Esophagus muscularis mucosa (tissue), 4 donors: ENCODE data around the gene RIT1. TPM values are rescaled to one million over a fixed set of nuclear protein-coding genes. Genes with fewer than 3 reads are reported as not detected.

Experiments used
- DNase-seq: peaks from one replicate; pipeline ENCODE4 v3.0.0-alpha.2; 2017; ENCODE audit errors: extremely low spot score
- H3K27ac ChIP-seq, 4 donors: fragments of 200-600 bp; sonication (generic); replicated peaks in 1 of 4; 1 replicate in 3 of 4; 2 replicates in 1 of 4; pipeline ENCODE4 v1.5.1; 2016 to 2019; ENCODE audit warnings: mild to moderate bottlenecking in 1 of 4
- H3K27me3 ChIP-seq, 4 donors: fragments of 200-600 bp; sonication (generic); one replicate each; pipeline versions ENCODE4 v1.5.1 to v1.6.0; 2016 to 2019
- H3K36me3 ChIP-seq, 4 donors: fragments of 200-600 bp; sonication (generic); one replicate each; pipeline ENCODE4 v1.5.1; 2016 to 2019
- H3K4me1 ChIP-seq, 4 donors: fragments of 200-600 bp; sonication (generic); one replicate each; pipeline ENCODE4 v1.5.1; 2016 to 2019
- H3K4me3 ChIP-seq, 4 donors: fragments of 200-600 bp; sonication (generic); 1 replicate in 2 of 4; 2 replicates in 2 of 4; pipeline ENCODE4 v1.5.1; 2016 to 2019; ENCODE audit warnings: mild to moderate bottlenecking in 4 of 4, moderate library complexity in 1 of 4
- H3K9me3 ChIP-seq, 4 donors: fragments of 200-600 bp; sonication (generic); 1 replicate in 3 of 4; 2 replicates in 1 of 4; pipeline ENCODE4 v1.5.1; 2016 to 2019
- CTCF ChIP-seq, 3 experiments: fragments of 200-600 bp in 2 of 3; fragments of 450-650 bp in 1 of 3; sonication (generic) in 2 of 3; IDR thresholded peaks; one replicate each; pipeline ENCODE4 v1.5.1; 2017 to 2019; ENCODE audit warnings: antibody characterized with exemption in 3 of 3, mild to moderate bottlenecking in 2 of 3, moderate library complexity in 1 of 3
- EP300 ChIP-seq: sonication (generic); formaldehyde crosslinking; IDR thresholded peaks from one replicate; pipeline ENCODE4 v1.6.1; 2017; ENCODE audit warnings: antibody characterized with exemption
- POLR2A ChIP-seq: fragments of 450-650 bp; IDR thresholded peaks from one replicate; pipeline ENCODE4 v1.6.1; 2017; ENCODE audit warnings: antibody characterized with exemption, moderate library complexity, mild to moderate bottlenecking, low read depth
- POLR2AphosphoS5 ChIP-seq, 2 donors: sonication (generic); formaldehyde crosslinking; IDR thresholded peaks; one replicate each; pipeline ENCODE4 v1.6.1; 2017; ENCODE audit warnings: antibody characterized with exemption in 2 of 2
- WGBS: methylation state at CpG from one replicate; pipeline ENCODE4 v1.1.5; 2018; 5-methylcytosine and 5-hydroxymethylcytosine counted together
- intact Hi-C: fragments of 100-400 bp; cut with DNase I; formaldehyde crosslinking; loops from one replicate; pipeline ENCODE4 v1.15.1; 2023
- total RNA-seq, 4 donors: library from RNA; depleted of rRNA; stranded (reverse); fragments of >200 nt; gene quantifications; one replicate each; pipeline versions ENCODE4 v1.1.0 to v1.2.1, GENCODE V29; 2016

The RIT1 gene
- total RNA-seq, 4 donors from 2014 or later, result 23.0 to 36.8 (median 32.3) TPM

- 81% methylated on average over 11 of the region's 11 CpGs for WGBS
- TF ChIP-seq POLR2AphosphoS5 (IDR thresholded peaks at IDR 0.05), result no peak
- TF ChIP-seq EP300, result no peak
- TF ChIP-seq POLR2A, result no peak
- no peak for TF ChIP-seq CTCF (IDR thresholded peaks at IDR 0.05)
- intact Hi-C loops, result loop anchor here (10.0 kb wide), 1 partner anchor 47 kb away; no protein-coding TSS in a partner anchor
- no peak for DNase-seq
- H3K4me3 ChIP-seq, result no peak overlapping the region
- peak overlapping the region; percentile 90 to 98 (median 92) for H3K27ac ChIP-seq
- H3K27me3 ChIP-seq, result no peaks in the 10 kb centered on the region
- peaks cover 51 to 77% (median 76%) of the 10 kb centered on the region in 4 donors for H3K36me3 ChIP-seq
- no peaks in the 10 kb centered on the region for H3K9me3 ChIP-seq
- H3K4me1 ChIP-seq, result peaks cover 19 to 38% (median 31%) of the 10 kb centered on the region in 4 donors
These were observed 947 bp upstream of the RIT1 start for GRCh38 chr1:155912056-155912536.

DNA sequence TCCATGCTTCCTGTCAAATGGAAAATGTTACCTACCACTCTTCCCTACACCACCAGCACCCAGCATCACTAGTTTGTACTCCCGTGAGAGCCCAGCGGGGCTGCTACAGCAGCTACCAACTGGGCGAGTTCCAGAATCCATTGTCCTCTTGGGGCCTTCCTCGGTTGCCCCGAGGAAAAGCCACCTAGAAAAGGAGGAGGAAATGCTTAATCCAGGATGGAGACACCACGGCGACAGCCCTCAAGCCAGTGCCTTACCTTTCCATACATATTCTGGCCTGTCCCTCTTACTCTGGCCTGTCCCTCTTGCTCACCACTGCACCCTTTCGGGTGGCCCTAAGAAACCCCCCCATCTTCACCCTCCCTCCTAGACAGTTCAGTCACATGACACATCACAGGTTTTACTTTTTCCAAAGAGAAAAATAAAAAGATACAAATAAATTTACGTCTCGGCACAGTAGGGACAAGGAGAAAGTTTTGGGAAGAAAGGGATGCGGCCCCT lies 478 bp downstream of the RIT1 start:
- under 1% methylated on average over 11 of the region's 11 CpGs for WGBS
- intact Hi-C loops, result loop anchor here (10.0 kb wide), 1 partner anchor 46 kb away; no protein-coding TSS in a partner anchor
- no peak for DNase-seq
- H3K27me3 ChIP-seq, result no peaks in the 10 kb centered on the region
- peak overlapping the region; percentile 90 to 98 (median 92) for H3K27ac ChIP-seq
- H3K4me1 ChIP-seq, result peaks cover 19 to 38% (median 31%) of the 10 kb centered on the region in 4 donors
- H3K4me3 ChIP-seq, result peak overlapping the region; percentile 66 to 90 (median 84)
- H3K9me3 ChIP-seq, result no peaks in the 10 kb centered on the region
- H3K36me3 ChIP-seq, result peaks cover 43 to 77% (median 76%) of the 10 kb centered on the region in 4 donors
- TF ChIP-seq EP300 (no peak), POLR2AphosphoS5 (IDR thresholded peaks at IDR 0.05) (no peak), POLR2A (no peak), CTCF (IDR thresholded peaks at IDR 0.05) (no peak)

DNA sequence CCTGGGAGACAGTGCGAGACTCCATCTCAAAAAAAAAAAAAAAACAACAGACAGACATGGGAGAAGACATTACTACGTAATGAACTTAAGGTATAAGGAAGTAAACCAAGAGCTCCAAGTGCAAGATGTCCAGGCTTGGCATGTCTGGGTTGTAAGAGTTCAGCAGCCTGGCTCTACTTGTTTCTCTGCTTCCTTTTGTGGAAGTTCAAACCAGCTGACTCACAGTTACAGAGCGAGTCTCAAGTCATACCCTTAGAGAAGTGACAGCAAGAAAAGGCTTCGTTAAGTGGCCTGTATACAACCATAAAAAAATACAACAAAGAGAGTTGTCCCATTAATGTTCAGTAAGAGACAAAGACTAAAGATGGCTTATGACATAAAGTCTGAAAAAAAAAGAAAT lies 1.3 kb downstream of the RIT1 start:
- H3K27ac ChIP-seq, result peak overlapping the region; percentile 90 to 98 (median 92)
- H3K4me3 ChIP-seq, result peak overlapping the region; percentile 66 to 90 (median 84)

DNA sequence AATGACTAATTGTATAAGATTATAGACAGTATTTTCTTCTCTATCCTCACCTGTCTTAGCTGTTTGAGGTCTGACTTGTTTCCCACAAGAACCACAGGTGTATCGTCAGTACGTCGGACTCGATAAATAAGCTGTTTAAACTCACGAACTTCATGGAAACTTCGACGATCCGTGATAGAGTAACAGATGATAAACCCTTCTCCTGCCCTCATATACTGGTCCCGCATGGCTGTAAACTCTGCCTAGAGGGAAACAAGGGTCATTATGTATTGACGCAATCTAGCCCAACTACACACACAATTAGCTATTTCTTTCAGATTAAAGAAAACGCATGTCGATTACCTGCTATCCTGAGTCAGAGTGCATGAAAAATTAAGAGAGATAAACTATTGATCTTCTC lies 6.9 kb downstream of the RIT1 start:
- Histone ChIP-seq H3K27ac (no peak overlapping the region), H3K4me3 (no peak overlapping the region), H3K27me3 (no peaks in the 10 kb centered on the region), H3K4me1 (peaks cover under 1 to 14% (median 5%) of the 10 kb centered on the region in 4 donors), H3K36me3 (peaks cover 78 to 100% (median 98%) of the 10 kb centered on the region in 4 donors), H3K9me3 (no peaks in the 10 kb centered on the region)
- DNase-seq, result no peak
- 93% methylated on average over 12 of the region's 12 CpGs for WGBS
- no peak for TF ChIP-seq POLR2A
- TF ChIP-seq CTCF (IDR thresholded peaks at IDR 0.05), result no peak
- no peak for TF ChIP-seq EP300
- TF ChIP-seq POLR2AphosphoS5 (IDR thresholded peaks at IDR 0.05), result no peak
- intact Hi-C loops, result no loop called here

More for the DNA sequence above, 1.3 kb downstream of the RIT1 start:
- Histone ChIP-seq H3K36me3 (peaks cover 40 to 77% (median 75%) of the 10 kb centered on the region in 4 donors), H3K9me3 (no peaks in the 10 kb centered on the region), H3K27me3 (no peaks in the 10 kb centered on the region), H3K4me1 (peaks cover 19 to 38% (median 27%) of the 10 kb centered on the region in 4 donors)
- no peak for DNase-seq
- TF ChIP-seq POLR2A (no peak), EP300 (no peak), POLR2AphosphoS5 (IDR thresholded peaks at IDR 0.05) (peak; percentile 16 to 51), CTCF (IDR thresholded peaks at IDR 0.05) (no peak)
- intact Hi-C loops, result loop anchor here (10.0 kb wide), 1 partner anchor 45 kb away; no protein-coding TSS in a partner anchor
- 56% methylated on average over 4 of the region's 4 CpGs for WGBS
